WERI-Rb-1 (cell line): ENCODE data around the gene APOO.
"Not testable (repeated sequence)": the region's sequence is repeated elsewhere in the genome, so short reads cannot be mapped to it uniquely, and the experiment has no call there.

Source experiments
- DNase-seq: peaks from one replicate; pipeline ENCODE4 v3.0.0-alpha.2; 2020
- H3K27ac ChIP-seq: fragments of 250-450 bp; sonication (Bioruptor Pico); 2 replicates; pipeline ENCODE4 v1.5.1; 2020; ENCODE audit warnings: mild to moderate bottlenecking, moderate library complexity
- H3K27me3 ChIP-seq: fragments of 250-450 bp; sonication (Bioruptor Pico); 2 replicates; pipeline ENCODE4 v1.5.1; 2021; ENCODE audit warnings: mild to moderate bottlenecking, low read depth, moderate library complexity; ENCODE audit not compliant: insufficient read depth, severe bottlenecking
- H3K36me3 ChIP-seq: fragments of 250-450 bp; sonication (Bioruptor Pico); 2 replicates; pipeline ENCODE4 v1.5.1; 2020; ENCODE audit warnings: mild to moderate bottlenecking, moderate library complexity
- H3K4me3 ChIP-seq: 2 replicates; pipeline ENCODE4 v1.5.1; 2011; ENCODE audit warnings: low read depth, mild to moderate bottlenecking, control low read depth, low read length
- H3K9me3 ChIP-seq: fragments of 250-450 bp; sonication (Bioruptor Pico); 2 replicates; pipeline ENCODE4 v1.5.1; 2021; ENCODE audit warnings: mild to moderate bottlenecking, moderate library complexity; ENCODE audit not compliant: severe bottlenecking
- CTCF ChIP-seq: IDR thresholded peaks from 2 replicates; pipeline ENCODE4 v1.5.1; 2011; ENCODE audit warnings: low read depth, mild to moderate bottlenecking, control low read depth, inconsistent platforms, low read length

Gene APOO

GRCh38 chrX:23902419-23902818, 5.3 kb downstream of the APOO start:
- Histone ChIP-seq H3K27me3 (peaks cover 21% of the 10 kb centered on the region), H3K4me3 (no peak overlapping the region), H3K27ac (no peak overlapping the region), H3K9me3 (no peaks in the 10 kb centered on the region), H3K36me3 (no peaks in the 10 kb centered on the region)
- TF ChIP-seq CTCF, result 0 out of 2 replicates have a peak, but pooled peaks have one; percentile 12
- no peak for DNase-seq

- H3K9me3 ChIP-seq, result no peaks in the 10 kb centered on the region
- no peak overlapping the region for H3K4me3 ChIP-seq
- H3K36me3 ChIP-seq, result no peaks in the 10 kb centered on the region
- H3K27ac ChIP-seq, result no peak overlapping the region
- peaks cover 21% of the 10 kb centered on the region for H3K27me3 ChIP-seq
- TF ChIP-seq CTCF, result peak; percentile 55
- peak; percentile 36 for DNase-seq
These were observed 5.9 kb downstream of the APOO start for GRCh38 chrX:23901805-23902204.

GRCh38 chrX:23901060-23901459, 6.7 kb downstream of the APOO start:
- no peak for DNase-seq
- no peaks in the 10 kb centered on the region for H3K9me3 ChIP-seq
- peaks cover 20% of the 10 kb centered on the region for H3K27me3 ChIP-seq
- H3K27ac ChIP-seq, result no peak overlapping the region
- TF ChIP-seq CTCF, result no peak
- no peaks in the 10 kb centered on the region for H3K36me3 ChIP-seq
- H3K4me3 ChIP-seq, result no peak overlapping the region

GRCh38 chrX:23900220-23900797, 7.4 kb downstream of the APOO start:
- H3K36me3 ChIP-seq, result no peaks in the 10 kb centered on the region
- DNase-seq, result peak; percentile 70
- no peak for TF ChIP-seq CTCF
- H3K4me3 ChIP-seq, result no peak overlapping the region
- no peaks in the 10 kb centered on the region for H3K9me3 ChIP-seq
- H3K27ac ChIP-seq, result peak overlapping the region; percentile 39
- H3K27me3 ChIP-seq, result peaks cover 17% of the 10 kb centered on the region

- no peaks in the 10 kb centered on the region for H3K36me3 ChIP-seq
- DNase-seq, result no peak
- no peak overlapping the region for H3K27ac ChIP-seq
- peaks cover 19% of the 10 kb centered on the region for H3K27me3 ChIP-seq
- H3K9me3 ChIP-seq, result no peaks in the 10 kb centered on the region
- H3K4me3 ChIP-seq, result no peak overlapping the region
- TF ChIP-seq CTCF, result no peak
These were observed 9.3 kb downstream of the APOO start for GRCh38 chrX:23898412-23898959.

- TF ChIP-seq CTCF, result no peak
- H3K4me3 ChIP-seq, result no peak overlapping the region
- peaks cover 17% of the 10 kb centered on the region for H3K27me3 ChIP-seq
- no peaks in the 10 kb centered on the region for H3K36me3 ChIP-seq
- no peak for DNase-seq
- no peaks in the 10 kb centered on the region for H3K9me3 ChIP-seq
- H3K27ac ChIP-seq, result no peak overlapping the region
These were observed 10.8 kb downstream of the APOO start for GRCh38 chrX:23896981-23897380.

GRCh38 chrX:23896539-23896938, 11.2 kb downstream of the APOO start:
- H3K4me3 ChIP-seq, H3K9me3 ChIP-seq, H3K27ac ChIP-seq, DNase-seq, H3K36me3 ChIP-seq: not testable (repeated sequence)
- H3K27me3 ChIP-seq, result peaks cover 17% of the 10 kb centered on the region

- not testable (repeated sequence) for H3K27ac ChIP-seq, DNase-seq, H3K36me3 ChIP-seq
These were observed 12.7 kb downstream of the APOO start for GRCh38 chrX:23894993-23895392.

More at GRCh38 chrX:23894993-23895392, 12.7 kb downstream of the APOO start:
- peaks cover 17% of the 10 kb centered on the region for H3K27me3 ChIP-seq
- H3K9me3 ChIP-seq, H3K4me3 ChIP-seq: not testable (repeated sequence)
